H1 (cell line): ENCODE measurements around the gene NCCRP1. TPM values are rescaled to one million over a fixed set of nuclear protein-coding genes. Genes with fewer than 3 reads are reported as not detected.

Experiments
- SIRT6 ChIP-seq: IDR thresholded peaks from one replicate; pipeline ENCODE4 v1.7.1; 2012; ENCODE audit warnings: low read length, inconsistent platforms
- polyA plus RNA-seq, 7 experiments: library from polyadenylated mRNA; depleted of rRNA in 3 of 7; stranded (reverse) in 5 of 7; unstranded in 2 of 7; fragments of >200 nt in 5 of 7; fragments of 200-250 nt in 2 of 7; gene quantifications; 1 replicate in 5 of 7; 2 replicates in 1 of 7; 4 replicates in 1 of 7; pipeline versions ENCODE4 v1.2.1 to v1.2.3, GENCODE V29; 2011 to 2013; ENCODE audit warnings: missing spikeins in 2 of 7, mixed read lengths in 2 of 7
- total RNA-seq: library from RNA; stranded (reverse); fragmentation: NEBNext Ultra II Directional; extraction: Animal tissue kit (Norgen Biotek cat#: 25700); gene quantifications from 2 replicates; pipeline ENCODE4 v1.2.1, GENCODE V29; 2021

The NCCRP1 gene
- total and polyA plus RNA-seq, 2 of the 8 experiments (the other 6 are each of a cell fraction or from before 2014, with no cell fraction given) = 2.8 to 7.9 TPM

- no peak for TF ChIP-seq SIRT6
- TF ChIP-seq, all 59 proteins: peak for 0
Observed at GRCh38 chr19:39148939-39149529, 47.7 kb upstream of the NCCRP1 start (continued).
